Measurements from ENCODE around the gene ZNF626. TPM values are rescaled to one million over a fixed set of nuclear protein-coding genes. Genes with fewer than 3 reads are reported as not detected.
"Not testable (repeated sequence)": the region's sequence is repeated elsewhere in the genome, so short reads cannot be mapped to it uniquely, and the experiment has no call there.

The ZNF626 gene
- total RNA-seq, 4 donors from 2014 or later, result 31.1 to 50.7 (median 45.0) TPM

GRCh38 chr19:20614971-20615370, 46.4 kb downstream of the ZNF626 start:
- peak; percentile 62 to 71 for DNase-seq
- Histone ChIP-seq H3K4me1 (peaks cover 32 to 35% of the 10 kb centered on the region in 2 donors), H3K27ac (peak overlapping the region; percentile 1 to 84 (median 78))
- intact Hi-C loops (cut with DNase I), result loop anchor here (10.0 kb wide), 1 partner anchor 60 kb away; no protein-coding TSS in a partner anchor
- 22 to 48% methylated on average over 4 of the region's 4 CpGs for WGBS, 2 donors
- H3K27me3 ChIP-seq; H3K36me3 ChIP-seq; H3K9me3 ChIP-seq; H3K4me3 ChIP-seq (replicated peaks in 1 of 3): not testable (repeated sequence)
- TF ChIP-seq CTCF (IDR thresholded peaks at IDR 0.05), result peak in 2 of 6 experiments; percentile 15 to 22

DNA sequence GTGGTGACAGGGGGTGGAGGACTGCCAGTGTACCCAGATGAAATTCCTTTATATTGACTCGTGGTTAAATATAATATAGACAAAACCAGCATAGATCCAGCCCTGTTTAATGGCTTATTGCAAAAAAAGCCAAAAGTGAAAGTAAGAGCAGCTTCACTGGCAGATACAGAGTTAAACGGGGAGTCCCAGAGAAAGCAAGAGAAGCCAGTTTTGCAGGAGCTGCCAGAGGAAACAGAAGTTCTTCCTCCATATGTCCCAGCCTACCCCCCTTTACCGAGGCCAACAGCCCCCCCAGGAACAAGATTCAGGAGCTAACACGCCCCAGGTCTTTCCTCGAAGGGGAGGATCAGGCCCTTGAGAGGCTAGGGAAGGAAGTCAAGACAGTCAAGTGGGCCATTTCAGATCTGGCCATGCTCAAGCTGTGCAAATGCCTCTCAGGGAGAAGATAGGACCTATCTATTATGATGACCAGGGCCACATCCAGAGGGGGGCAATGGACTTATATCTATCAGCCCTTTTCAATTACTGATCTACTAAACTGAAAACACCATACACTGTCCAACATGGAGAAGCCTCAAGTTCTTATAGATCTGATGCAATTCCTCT, 48.6 kb downstream of the ZNF626 start:
- peaks cover 32 to 35% of the 10 kb centered on the region in 2 donors for H3K4me1 ChIP-seq
- DNase-seq, result peak; percentile 21 to 31
- no peaks in the 10 kb centered on the region for H3K36me3 ChIP-seq
- H3K27me3 ChIP-seq, result no peaks in the 10 kb centered on the region
- H3K9me3 ChIP-seq, result no peaks in the 10 kb centered on the region
- 27 to 29% methylated on average over 3 to 5 of the region's 5 CpGs for WGBS, 2 donors
- intact Hi-C loops (cut with DNase I), result loop anchor here (10.0 kb wide), 1 partner anchor 58 kb away; no protein-coding TSS in a partner anchor
- H3K4me3 ChIP-seq (replicated peaks in 1 of 3), result peak overlapping the region in 2 of 3 donors; percentile 11 to 13
- TF ChIP-seq POLR2A (IDR thresholded peaks at IDR 0.05) (no peak), CTCF (IDR thresholded peaks at IDR 0.05) (no peak)
- peak overlapping the region; percentile 72 to 79 (median 78) for H3K27ac ChIP-seq

DNA sequence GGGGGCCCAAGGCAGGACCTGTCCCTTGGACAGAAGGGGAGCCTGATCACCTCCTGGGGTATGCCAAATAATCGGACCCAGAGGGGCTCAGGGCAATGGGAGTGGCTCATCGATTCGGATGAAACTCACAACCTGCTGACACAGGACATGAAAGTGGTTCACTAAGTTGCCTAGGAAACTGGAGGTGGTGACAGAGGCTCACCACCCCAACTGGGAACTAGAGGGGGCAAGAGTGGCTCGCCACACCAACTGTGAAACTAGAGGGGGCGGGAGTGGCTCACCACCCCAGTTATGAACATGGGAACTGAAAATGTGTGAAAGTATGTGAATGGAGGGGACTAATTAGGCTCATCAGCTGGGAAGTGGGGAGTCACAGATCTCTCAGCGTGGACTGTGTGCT, 49.5 kb downstream of the ZNF626 start:
- 56 to 66% methylated on average over 6 of the region's 6 CpGs for WGBS, 2 donors
- TF ChIP-seq POLR2A (IDR thresholded peaks at IDR 0.05) (no peak), CTCF (IDR thresholded peaks at IDR 0.05) (no peak)
- no peaks in the 10 kb centered on the region for H3K27me3 ChIP-seq
- peaks cover 32 to 35% of the 10 kb centered on the region in 2 donors for H3K4me1 ChIP-seq
- DNase-seq, result peak in 1 of 2 donors; percentile 10
- no peaks in the 10 kb centered on the region for H3K9me3 ChIP-seq
- peak overlapping the region; percentile 72 to 79 (median 78) for H3K27ac ChIP-seq
- no peak overlapping the region for H3K4me3 ChIP-seq (replicated peaks in 1 of 3)
- no peaks in the 10 kb centered on the region for H3K36me3 ChIP-seq
- intact Hi-C loops (cut with DNase I), result loop anchor here (10.0 kb wide), 1 partner anchor 57 kb away; no protein-coding TSS in a partner anchor

GRCh38 chr19:20607943-20608342, 53.4 kb downstream of the ZNF626 start:
- DNase-seq, result no peak
- intact Hi-C loops (cut with DNase I), result no loop called here
- TF ChIP-seq CTCF (IDR thresholded peaks at IDR 0.05) (no peak), POLR2A (IDR thresholded peaks at IDR 0.05) (no peak)
- Histone ChIP-seq H3K4me1 (peaks cover 17% of the 10 kb centered on the region in 2 donors), H3K4me3 (replicated peaks in 1 of 3) (no peak overlapping the region), H3K36me3 (no peaks in the 10 kb centered on the region), H3K9me3 (no peaks in the 10 kb centered on the region), H3K27me3 (no peaks in the 10 kb centered on the region), H3K27ac (no peak overlapping the region)
- WGBS, 2 donors, result 96 to 100% methylated on average over 1 of the region's 1 CpG

Other genes with a start within 250 kb of the ZNF626 start
- gene ZNF737, start 95.8 kb downstream of the ZNF626 start, total RNA-seq, result 100 to 1,000 TPM in 1 of 4 donors, 10 to 100 TPM in 3; 59.3 to 114 (median 72.5) TPM
- gene ZNF66, start 114.7 kb upstream of the ZNF626 start, total RNA-seq, result 10 to 100 TPM; 12.3 to 22.1 (median 14.4) TPM